NCI-H2196 (cell line): ENCODE data around the gene DBNDD2.

Experiments used
- DNase-seq: peaks from one replicate; lab custom pipeline; 2025; ENCODE audit not compliant: unreplicated experiment; lab: John Stamatoyannopoulos, UW

Gene DBNDD2, protein sequence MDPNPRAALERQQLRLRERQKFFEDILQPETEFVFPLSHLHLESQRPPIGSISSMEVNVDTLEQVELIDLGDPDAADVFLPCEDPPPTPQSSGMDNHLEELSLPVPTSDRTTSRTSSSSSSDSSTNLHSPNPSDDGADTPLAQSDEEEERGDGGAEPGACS

DNA sequence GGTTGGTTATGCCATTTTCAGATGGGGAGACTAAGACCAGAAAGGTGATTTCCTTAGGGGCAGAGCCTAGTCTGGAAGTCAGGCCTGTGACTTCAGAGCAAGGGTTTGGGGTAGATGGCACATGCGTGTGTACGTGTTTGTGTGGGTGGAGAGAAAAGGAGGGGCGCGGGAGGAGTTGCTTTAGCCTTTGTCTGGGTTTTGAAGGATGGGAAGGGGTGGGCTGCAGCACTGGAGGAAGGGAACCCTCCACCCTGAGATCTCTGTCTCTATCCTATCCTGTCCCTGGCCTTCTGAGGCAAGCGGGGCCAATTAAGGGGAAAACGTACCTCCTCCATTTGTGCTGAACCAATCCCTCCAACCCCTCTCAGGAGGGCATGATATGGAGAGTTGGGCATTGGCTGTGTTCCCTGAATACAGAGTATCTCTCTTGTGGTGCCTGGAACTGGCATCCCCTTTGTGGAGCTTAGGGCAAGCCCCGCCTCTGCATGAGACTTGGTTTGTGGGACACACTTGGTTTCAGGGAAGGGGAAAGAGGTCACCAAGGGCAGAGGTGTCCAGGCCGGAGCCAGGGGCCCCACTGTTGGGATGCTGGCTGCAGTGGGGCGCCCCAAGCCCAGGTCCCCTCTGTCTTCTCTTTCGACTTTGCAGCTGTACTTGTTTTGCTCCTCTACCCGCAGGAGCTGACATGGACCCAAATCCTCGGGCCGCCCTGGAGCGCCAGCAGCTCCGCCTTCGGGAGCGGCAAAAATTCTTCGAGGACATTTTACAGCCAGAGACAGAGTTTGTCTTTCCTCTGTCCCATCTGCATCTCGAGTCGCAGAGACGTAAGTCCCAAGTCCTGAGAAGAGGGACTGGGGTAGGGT, at the start of gene DBNDD2:
DBNDD2 (plus strand) TSS at position 507 of the 863 bp plus-strand sequence; CDS start at position 686, 179 bp downstream.
- DNase-seq: no peak

DNA sequence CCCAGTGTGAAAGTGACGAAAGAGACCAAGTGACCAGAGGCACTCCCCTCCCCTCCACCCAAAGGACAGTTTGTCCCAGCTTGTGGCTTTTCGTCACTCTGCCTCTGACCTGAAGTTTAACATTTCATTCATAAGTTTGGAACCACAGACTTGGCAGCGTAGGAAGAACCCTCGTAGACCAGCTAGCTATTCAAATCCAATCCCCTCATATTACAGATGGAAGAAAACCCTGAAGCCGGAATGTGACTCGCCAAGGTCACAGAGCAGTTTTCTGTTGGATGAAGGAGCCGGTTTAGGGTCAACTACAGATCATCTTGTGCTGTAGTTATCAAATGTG, 49.1 kb upstream of the DBNDD2 start:
- DNase-seq: no peak

DNA sequence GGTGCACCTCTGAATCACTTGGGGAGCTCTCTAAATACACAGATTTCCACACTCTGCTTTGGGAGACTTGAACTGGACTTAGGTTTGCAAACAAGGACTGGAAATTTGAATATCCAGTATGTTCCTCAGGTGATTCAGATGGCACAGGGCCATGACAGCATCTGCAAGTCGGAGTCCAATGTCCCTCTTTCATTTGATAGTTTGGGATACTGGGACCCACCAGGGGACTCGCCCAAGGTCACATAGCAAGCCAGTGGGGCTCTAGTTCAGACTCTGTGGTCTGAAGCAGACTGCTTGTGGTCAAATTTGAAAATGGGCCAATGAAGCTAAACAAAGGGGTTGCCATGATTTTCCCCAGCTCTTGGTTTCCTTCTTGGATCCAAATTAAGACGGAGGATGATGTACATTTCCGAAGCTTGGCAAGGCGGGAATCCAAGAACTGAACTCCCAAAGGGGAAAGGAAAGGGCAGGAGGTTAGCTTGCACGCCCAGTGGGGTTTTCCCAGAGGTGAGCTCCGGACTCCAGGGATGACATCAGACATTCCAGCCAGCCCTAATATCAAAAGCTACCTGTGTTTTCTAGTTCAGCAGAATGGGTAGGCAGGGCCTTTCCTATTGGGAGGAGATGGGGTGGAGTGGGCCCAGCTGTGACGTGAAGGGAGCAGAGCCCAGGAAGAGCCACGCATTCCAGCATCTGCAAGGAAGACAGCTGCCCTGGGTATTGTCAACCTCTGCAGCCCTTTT, 48.5 kb upstream of the DBNDD2 start:
- no peak for DNase-seq

DNA sequence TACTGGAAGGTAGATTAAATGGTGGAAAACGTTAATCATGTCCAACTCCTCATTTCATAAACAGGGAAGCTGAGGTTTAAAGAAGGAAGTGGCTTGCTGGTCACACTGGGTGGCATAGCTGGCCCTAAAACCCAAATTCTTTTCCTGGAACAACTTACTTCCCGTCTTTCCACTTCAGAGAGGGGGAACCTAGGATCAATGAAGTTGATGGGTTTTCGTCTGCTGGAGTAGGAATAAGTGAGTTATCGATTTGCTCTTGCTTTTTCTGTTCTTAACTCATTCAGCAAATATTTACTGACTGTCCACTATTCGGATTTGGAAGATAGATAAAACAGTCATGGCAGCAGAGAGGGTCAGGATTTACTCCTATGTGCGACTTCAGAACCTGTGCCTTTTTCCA, 46.3 kb upstream of the DBNDD2 start:
- no peak for DNase-seq

DNA sequence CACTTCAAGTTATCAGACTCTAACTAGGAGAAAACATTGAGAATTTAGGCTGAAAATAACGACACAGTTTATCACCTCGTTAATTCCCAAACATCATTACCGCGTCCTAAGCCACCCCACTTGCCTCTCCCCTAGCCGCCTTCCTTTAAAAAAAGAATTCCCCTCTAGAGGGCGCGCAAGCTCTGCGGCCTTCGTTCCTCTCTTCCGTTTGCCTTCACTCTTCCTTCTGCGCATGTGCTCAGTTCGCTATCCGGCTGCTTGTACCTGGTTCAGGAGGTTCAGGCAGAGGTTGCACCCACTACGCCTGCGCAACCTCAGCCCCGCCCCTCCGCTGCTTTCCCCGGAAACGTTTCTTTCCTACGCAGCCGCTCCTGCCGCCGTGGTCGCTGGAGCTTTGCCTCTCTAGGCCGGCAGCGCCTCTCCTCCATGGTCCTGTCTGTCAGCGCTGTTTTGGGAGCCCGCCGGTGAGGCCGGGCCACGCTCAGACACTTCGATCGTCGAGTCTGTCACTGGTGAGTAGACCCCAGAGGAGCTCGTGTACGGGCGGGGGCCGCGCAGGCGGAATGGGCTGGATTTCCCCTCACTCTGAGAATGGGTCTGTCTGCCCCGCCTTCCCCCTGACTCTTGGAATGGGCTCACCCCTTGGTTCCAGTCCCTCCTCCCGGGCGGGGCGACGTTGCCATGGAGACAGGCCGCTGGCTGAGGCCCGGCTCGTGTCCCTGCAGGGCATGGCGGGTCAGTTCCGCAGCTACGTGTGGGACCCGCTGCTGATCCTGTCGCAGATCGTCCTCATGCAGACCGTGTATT, 45.1 kb upstream of the DBNDD2 start, which contains the start of gene SYS1:
SYS1 (plus strand) TSS at position 353 of the 807 bp plus-strand sequence; CDS start at position 729, 376 bp downstream.
- peak; percentile 98 for DNase-seq

DNA sequence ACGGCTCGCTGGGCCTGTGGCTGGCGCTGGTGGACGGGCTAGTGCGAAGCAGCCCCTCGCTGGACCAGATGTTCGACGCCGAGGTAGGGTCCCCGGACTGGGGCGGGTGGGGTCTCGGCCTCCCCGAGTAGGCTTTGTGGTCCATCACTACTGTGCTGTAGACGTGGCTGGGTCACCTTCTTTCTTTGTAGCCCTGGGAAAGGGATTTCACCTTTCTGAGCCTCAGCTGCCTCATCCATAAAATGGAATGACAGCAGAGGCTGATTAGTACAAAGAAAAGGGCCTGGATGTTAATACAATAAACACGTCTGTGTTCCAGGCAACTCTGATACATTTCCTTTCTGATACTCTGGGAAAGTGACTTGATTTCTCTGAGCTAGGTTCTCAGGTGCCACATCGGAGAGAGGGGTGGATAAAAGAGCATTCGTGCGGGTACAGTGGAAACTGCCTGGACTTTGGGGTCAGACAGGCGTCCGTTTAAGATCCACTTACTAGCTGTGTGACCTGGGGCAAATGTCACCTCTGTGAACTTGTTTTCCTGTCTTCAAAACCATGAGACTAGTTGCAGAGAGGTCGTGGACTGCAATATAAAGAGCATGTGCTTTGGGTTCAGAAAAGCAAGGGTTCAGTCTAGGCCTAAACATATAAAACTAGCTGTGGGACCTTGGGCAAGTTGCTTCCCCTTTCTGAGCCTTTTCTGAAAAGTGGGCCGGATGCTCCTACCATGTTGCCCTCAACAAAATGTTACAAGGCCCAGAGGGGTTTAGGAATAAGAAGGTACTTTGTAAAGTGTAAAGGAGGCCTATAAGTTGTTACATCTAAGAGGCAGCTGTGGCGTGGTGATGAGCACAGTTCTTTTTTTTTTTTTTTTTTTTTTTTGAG, 44.2 kb upstream of the DBNDD2 start:
- no peak for DNase-seq

DNA sequence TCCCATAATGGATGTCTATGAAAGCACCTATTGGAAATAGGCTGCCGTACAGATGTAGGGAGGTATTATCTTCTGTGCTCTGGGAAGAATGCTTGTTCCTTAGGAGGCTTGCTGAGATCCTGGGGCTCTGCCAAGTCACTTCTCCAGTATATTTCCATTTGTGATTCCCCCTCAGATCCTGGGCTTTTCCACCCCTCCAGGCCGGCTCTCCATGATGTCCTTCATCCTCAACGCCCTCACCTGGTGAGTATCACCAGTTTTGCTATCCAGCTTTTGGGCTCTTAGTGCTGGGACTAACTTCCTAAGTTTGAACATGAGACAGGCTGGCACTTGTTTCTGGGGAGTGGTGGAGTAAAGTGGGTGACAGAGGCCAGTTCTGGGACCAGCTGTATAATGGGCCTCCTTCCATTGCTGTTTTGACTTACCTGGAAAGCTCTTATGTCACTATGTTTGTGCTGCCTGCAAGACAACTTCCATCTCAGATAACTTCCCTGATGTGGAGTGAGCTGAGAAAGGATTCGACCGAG, 42.6 kb upstream of the DBNDD2 start:
- no peak for DNase-seq

DNA sequence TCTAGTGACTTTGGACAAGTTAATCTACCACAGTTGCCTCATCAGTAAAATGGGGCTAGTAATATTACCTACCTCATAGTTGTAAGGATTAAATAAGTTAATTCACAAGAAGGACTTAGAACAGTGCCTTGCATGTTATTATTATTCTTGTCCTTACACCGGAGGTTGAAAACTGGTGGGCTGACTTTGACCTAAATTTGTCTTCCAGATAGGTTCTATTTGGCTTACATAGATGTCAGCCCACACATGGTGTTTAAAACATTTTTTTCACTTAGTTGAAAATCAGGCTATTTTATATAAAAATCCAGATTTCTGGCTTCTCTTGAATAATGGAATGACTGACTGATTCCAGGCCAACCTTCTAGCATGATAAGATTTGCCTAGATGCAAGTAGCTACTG, 41.9 kb upstream of the DBNDD2 start:
- DNase-seq: no peak

DNA sequence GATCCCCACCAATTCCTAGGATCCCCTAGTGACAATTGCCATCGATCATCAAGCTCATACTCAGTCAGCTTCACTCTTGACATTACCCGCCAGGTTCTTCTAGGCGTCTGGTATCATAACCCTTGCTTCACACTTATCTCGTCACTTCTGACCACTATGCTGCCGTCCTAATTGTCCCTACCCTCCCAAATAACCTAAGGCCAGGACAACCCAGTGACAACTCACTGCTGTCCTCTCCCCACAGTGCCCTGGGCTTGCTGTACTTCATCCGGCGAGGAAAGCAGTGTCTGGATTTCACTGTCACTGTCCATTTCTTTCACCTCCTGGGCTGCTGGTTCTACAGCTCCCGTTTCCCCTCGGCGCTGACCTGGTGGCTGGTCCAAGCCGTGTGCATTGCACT, 41.5 kb upstream of the DBNDD2 start:
- DNase-seq: no peak

DNA sequence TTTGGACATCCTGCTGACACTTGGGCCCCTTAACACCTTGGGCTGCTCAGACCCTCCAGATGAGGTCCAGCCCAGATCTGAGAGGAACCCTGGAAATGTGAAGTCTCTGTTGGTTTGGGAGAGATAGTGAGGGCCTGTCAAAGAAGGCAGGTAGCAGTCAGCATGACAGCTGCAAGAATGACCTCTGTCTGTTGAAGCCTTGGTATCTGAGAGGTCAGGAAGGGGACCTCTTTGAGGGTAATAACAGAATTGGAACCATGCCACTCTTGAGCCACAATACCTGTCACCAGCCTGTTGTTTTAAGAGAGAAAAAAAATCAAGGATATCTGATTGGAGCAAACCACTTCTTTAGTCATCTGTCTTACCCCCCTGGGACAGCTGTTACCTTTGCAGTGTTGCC, 41.0 kb upstream of the DBNDD2 start:
- no peak for DNase-seq

DNA sequence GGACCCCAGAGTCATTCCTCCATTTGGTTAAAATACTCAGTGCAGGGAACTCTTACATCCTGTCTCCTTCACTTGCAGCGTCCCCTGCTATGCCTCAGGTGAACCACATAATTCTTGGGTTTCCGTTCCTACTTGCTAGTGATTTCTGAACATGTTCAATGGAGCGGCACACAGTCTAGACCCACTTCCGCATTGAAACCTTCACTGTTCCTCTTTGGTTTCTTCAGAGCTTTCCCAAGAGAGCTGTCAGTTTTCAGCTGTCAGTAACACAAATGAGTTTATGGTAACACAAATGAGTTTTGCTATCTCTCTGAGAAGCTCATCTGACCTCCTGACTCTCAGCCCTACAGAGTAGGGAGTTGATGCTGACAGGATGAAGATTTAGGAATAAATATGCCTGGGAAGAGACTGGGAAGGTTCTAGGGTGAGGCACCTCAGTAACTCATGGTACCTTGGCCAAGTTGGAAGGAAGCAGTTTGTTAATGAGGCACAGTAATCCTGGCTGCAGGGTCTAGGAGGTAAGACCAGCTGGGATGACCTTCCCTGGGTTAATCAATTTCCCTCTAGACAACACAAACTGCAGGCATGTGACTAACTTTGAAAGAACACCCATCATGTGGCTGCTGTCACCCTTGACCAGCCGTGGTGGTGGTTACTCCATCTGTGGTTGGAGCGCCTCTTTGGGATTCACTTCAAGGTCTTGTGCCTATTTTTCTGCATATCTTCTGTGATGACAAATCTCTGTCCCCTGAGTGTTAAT, 39.7 kb upstream of the DBNDD2 start:
- no peak for DNase-seq

DNA sequence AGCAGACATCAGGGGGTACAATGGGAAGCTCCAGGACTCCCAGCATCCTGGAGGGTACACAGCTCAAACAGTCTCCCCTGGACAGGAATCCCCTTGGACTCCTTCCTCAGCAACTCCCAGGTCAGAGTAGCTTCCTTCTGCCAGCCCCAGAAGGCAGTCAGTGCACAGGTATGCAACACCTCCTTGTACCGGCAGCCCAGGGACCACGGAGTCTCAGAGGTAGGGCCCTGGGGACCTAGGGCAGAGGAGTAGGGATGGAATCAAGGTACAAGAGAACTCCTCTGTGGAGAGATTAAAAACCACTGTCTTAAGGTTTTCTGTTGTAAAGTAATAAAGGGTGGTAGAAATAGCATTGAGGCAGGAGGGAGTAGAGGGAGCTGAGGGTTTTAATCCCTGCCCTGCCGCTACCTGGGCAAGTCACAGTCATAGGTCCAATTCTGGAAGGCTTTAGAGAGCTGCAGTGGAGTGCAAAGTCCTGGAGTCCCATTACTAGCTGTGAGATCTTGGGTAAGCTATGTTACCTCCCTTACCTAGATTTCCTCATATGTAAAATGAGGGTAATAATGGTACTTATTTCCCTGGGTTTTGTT, 37.4 kb upstream of the DBNDD2 start:
- DNase-seq: no peak

DNA sequence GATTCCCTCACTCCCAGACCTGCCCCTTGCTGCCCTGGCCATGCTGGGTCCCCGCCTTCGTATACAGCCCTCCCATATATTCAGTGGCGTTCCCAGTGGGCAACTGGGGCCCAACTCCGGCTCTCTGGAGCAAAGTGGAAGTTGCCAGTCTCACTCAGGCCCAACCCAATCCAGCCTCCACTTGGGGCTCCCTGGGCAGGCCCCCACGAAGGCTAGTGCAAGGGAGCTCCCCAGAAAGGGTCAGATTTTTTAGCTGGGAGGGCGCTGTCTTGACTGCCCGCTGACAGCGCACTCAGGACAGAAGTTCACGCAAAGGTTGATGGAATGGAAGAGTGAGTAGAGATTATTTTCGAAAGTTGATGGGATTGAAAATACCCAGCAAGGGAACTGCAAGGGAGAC, 35.8 kb upstream of the DBNDD2 start:
- no peak for DNase-seq

DNA sequence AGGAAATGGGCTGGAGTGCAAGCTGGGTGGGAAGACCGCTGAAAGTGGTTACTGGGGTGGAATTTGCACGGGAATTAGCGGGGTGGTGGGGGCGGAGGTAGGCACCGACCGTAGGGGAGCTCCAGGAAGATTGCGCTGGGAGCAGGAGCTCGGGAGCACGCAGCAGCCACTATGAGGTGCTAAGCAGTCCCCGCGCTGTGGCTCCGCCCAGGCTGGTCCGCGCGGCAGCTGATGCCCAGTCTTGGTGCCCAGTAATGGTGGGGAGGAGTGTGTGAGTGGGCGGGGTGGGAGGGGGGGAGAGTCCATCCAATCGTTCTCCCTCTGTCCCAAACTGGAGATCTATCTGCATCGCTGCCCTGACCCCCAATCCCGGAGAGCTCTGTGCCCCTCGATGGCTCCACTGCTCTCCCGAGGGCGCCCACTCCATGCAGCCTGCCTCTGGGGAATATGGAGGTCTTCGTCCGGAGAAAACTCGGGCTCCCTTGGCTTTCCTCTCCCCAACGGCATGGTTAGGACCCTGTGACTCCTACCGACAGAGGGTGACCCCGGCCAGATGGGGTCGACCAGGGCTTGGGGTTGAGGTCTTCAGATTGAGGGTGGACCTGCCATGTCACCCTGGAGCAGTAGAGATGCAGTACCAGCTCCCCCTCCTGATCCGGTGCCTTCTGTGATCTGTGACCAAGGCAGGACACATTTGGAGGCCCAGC, 35.3 kb upstream of the DBNDD2 start:
- no peak for DNase-seq

DNA sequence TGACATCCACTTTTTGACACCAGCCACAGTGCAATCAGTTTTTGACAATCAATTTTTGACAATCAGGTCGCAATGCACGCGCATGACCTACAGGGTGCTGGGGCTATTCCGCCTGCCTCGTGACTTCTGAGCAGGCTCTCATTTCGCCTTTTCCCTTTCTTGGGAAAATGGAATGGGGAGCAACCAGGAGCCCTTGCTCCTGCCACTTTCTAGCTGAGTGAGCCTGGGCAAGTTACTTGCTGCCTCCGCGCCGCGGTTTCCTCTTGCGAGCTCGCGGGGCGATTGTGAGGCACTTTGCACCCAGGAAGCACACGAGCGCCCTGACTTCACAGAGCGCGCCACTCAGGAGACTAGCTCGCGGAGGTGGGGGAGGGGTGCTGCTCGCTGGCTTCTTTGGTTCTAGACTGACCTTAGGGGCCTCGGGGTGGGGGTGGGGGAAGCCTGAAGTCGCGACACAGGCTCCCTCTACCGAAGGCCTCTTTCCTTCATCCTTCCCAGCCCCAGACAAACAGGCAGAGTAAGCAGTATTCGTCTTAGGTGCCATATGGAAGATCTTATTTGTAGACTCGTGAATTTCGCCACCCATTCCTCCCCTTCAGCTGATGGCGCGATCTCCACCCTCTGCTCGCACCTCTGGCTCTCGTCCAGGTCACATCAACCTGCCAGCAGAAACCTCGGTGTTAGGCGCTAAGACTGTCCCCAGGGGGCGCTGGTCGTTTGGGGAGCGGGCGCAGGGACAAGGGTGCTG, 34.6 kb upstream of the DBNDD2 start:
- peak; percentile 92 for DNase-seq

DNA sequence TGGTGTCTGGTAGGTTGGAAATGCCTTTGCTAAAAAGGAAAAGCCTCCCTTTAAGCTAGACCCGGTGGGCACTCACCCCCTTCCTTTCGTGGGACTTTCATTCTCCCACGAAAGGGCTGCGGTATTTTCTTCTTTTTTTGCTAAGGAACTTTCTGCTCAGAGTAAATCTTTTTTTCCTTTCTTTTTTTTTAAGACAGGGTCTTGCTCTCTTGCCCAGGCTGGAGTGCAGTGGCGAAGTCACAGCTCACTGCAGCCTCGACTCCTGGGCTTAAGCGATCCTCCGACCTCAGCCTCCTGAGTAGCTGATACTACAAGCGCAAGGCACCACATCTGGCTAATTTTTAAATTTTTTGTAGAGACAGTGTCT, 34.0 kb upstream of the DBNDD2 start:
- no peak for DNase-seq

DNA sequence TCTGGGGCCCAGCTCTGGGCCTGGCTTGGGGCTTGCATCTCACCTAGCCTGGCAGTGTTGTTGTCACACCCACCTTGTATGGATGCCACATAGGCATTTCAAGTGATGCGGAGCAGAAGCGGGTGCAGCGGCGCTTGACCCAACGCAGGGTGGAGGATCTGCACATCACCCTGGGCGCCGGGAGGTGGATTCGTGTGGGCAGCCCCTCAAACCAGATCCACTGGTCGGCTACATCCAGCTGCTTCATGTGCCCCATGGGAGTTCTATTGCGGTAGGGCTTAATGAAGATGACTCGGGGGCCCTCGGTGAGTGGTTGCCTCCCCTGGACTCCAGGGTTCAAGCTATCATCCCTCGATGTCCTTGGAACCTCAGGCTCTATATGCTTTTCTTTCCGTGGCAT, 33.1 kb upstream of the DBNDD2 start:
- no peak for DNase-seq

DNA sequence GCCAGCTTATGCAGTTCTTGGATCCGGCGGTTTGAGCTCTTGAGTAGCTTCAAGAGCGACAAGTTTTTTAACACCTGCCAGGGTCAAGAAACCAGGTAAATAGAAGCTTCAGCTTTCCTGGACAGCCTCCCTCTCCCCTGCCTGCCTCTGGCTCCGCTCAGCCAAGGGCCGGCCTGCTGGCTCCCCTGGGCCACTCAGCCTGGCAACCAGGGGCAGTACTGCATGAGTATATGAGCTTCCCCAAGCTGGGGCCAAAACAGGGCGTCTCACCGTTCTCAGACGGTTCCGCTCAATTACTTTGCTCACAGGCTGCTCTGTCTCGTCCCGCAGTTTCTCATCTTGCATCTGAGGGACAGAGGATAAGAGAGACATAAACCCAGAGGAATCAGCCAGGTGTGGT, 30.8 kb upstream of the DBNDD2 start:
- peak; percentile 61 for DNase-seq
